HG03460 (cell line): ENCODE results near the gene GIT2.
A peak's percentile ranks its signal among the peaks of the same experiment; 100 is the strongest.
"Not testable (repeated sequence)": the region's sequence is repeated elsewhere in the genome, so short reads cannot be mapped to it uniquely, and the experiment has no call there.

ENCODE experiments used
- ATAC-seq: cut with Tn5 transposase; IDR thresholded peaks from one replicate; pipeline ENCODE4 v1.9.1; 2021; ENCODE audit not compliant: unreplicated experiment

The GIT2 gene, protein sequence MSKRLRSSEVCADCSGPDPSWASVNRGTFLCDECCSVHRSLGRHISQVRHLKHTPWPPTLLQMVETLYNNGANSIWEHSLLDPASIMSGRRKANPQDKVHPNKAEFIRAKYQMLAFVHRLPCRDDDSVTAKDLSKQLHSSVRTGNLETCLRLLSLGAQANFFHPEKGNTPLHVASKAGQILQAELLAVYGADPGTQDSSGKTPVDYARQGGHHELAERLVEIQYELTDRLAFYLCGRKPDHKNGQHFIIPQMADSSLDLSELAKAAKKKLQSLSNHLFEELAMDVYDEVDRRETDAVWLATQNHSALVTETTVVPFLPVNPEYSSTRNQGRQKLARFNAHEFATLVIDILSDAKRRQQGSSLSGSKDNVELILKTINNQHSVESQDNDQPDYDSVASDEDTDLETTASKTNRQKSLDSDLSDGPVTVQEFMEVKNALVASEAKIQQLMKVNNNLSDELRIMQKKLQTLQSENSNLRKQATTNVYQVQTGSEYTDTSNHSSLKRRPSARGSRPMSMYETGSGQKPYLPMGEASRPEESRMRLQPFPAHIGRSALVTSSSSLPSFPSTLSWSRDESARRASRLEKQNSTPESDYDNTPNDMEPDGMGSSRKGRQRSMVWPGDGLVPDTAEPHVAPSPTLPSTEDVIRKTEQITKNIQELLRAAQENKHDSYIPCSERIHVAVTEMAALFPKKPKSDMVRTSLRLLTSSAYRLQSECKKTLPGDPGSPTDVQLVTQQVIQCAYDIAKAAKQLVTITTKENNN

GRCh38 chr12:109995686-109996482, at the start of gene GIT2:
TSS of gene GIT2 (minus strand) at chr12:109996368. CDS start at chr12:109996224, 144 bp downstream.
- ATAC-seq, result peak; percentile 58

DNA sequence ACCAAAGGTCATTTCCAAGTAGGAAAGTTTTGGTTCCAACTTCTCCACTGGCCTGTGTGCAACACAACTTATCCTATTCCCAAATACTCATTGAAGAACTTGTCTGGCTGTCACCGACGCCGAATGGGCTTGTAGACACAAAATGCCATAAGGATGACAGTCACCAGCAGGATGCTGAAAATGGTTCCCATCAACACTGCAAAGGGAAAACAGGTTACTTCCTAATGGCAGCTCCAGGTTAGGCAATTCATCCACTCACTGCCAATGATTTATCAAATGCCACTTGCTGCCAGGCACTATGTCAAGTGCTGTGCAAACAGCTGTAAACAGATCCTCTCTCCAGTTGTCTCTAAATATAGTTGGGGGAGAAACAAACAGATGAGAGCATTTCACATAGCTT, 46.1 kb upstream of the GIT2 start:
- ATAC-seq, result no peak

GRCh38 chr12:110039085-110039807, 43.1 kb upstream of the GIT2 start:
- no peak for ATAC-seq

DNA sequence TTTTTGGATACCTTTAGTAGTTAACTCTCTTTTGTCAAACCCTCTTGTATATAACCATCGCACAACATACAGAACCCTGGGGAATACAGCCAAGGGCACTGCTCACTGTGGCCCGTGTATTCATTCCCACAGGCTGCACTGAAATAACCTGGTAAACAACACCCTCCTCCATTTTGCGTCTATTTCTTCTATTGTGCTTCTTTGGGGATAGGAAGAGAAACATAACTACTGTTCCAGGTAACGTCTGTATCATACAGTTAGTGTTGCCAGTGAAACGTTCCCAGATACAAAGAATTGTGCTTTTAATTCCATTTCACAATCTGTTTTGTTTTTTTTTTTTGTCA, 42.5 kb upstream of the GIT2 start:
- no peak for ATAC-seq

GRCh38 chr12:110037315-110037714, 41.1 kb upstream of the GIT2 start:
- ATAC-seq, result no peak

DNA sequence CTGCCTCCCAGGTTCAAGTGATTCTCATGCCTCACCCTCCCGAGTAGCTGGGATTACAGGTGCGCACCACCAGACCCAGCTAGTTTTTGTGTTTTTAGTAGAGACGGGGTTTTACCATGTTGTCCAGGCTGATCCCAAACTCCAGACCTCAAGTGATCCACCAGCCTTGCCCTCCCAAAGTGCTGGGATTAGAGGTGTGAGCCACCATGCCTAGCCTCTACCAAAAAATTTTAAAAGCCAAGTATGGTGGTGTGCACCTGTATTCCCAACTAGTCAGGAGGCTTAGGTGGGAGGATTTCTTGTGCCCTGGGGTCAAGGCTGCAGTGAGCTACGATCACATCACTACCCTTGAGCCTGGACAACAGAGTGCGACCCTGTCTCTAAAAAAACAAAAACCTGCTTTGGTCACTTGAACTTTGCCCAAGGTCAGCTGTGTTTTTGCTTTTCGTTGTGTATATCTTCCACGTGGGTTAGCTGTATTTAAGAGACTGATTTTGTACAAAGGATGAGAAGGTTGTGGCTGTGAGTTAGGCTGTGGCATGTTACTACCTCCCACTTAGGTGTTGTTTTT, 39.5 kb upstream of the GIT2 start:
- ATAC-seq, result no peak

- no peak for ATAC-seq
Observed at GRCh38 chr12:110033888-110034287, 37.7 kb upstream of the GIT2 start.

DNA sequence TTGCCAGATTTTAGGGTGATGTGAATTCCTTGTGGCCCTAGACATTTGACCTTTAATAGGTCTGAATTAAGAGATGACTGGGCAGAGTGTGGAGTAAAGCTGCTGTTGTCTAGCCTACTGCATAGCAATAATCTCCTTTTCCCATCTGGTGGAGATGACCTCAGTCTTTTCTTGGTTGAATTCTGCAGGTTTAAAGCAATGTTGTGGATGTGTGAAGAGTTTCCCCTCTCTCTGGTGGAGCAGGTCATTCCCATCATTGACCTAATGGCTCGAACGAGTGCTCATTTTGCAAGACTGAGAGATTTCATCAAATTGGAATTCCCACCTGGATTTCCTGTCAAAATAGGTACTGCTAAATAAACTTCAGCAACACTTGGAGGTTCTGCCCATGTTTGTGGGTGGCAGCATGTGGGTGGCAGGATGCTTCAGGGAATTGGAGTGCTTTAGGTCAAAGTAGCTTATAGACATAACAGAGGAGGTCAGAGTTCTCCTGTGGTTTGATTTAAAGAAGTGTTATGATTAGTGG, 33.2 kb upstream of the GIT2 start:
- no peak for ATAC-seq

DNA sequence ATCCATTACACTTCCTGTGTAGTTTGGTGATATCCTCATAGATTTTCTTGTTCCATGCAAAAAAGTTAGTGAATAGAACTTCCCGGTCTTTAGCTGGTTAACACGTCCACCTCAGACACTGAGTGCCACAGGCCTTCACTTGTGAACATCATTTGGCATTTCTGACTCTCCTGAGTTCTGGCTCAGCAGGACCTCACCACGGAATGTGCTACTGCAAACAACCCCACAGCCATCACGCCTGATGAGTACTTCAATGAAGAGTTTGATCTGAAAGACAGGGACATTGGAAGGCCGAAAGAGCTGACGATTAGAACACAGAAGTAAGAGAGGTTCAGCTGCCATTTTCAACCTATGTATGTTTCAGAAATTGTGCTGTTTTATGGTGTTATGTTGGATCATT, 32.2 kb upstream of the GIT2 start:
- no peak for ATAC-seq

DNA sequence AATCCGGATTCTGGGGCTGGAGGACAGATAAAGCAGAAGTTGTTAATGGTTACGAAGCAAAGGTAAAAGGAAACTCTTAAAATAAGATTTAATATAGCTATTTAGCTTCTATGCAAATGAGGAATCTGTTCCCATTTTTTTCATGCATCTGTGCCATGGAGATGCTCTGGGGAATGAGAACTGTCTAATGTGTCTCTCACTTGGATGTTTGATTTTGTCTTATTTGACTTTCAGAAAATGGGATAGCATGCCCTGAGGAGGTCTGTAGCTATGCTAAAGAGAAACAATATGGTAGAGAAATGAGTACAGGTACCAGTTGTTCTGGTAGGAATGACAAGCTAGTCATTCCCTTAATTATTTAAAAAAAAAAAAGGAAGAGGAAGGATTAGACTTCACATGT, 27.9 kb upstream of the GIT2 start:
- ATAC-seq, result no peak

- no peak for ATAC-seq
Observed at GRCh38 chr12:110023059-110023980, 27.2 kb upstream of the GIT2 start.

- no peak for ATAC-seq
Observed at GRCh38 chr12:110020956-110021355, 24.8 kb upstream of the GIT2 start.

GRCh38 chr12:110015132-110015531, 19.0 kb upstream of the GIT2 start:
- no peak for ATAC-seq

DNA sequence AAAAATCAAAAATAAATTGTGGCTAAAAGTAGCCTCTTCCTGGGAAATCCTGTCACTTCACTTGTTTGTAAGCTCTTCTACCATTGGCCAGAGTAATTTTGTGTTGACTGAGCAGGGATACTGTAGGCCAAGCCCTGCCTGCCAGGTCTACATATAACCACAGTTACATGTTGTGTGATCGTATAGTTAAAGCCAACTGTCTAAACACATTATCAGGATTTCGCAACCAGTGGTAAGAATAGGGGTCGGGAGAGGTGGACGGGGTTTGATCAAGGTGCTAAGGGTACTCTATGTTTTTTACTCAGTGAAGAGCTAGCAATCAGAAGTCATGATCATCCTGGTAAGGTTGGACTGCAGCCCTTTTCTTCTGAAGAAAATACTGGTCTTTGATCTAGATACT, 16.5 kb upstream of the GIT2 start:
- ATAC-seq, result no peak

- ATAC-seq, result peak; percentile 73
Observed at GRCh38 chr12:110012137-110012536, 16.0 kb upstream of the GIT2 start.

DNA sequence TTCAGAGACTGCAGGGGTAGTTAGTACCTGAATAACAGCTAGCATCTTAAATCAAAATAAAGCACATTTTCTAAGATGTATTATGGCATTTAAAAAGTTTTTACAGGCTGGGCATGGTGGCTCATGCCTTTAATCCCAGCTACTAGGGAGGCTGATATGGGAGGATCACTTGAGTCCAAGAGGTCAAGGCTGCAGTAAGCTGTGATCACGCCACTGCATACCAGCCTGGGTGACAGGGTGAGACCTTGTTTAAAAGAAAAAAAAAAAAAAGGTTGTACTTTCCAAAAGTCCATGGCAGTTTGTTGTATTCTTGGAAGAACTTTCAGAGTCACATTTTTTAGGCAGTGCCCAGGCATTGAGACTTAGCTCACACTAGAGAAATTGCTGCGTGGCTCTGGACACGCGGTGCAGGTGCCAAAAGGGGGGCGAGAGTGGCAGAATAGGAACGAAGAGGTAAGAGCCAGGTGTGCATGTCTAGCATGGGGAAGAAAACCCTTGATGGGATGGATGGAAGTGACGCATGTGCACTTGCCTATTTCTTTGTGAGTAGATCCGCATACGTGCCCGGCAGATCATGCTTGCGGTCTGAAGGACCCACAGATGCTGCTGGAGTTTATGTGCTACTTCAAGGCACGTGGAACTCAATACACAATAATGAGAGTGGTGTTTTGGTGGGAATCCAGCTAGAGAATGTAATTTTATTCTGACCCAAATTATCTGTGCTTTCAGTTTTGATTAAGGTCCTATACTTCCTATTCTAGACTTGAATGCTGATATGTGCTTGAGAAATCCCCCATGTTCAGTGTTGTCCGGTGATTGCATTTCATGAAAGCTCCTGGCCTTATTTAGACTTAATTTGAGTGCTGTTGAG, 14.9 kb upstream of the GIT2 start:
- ATAC-seq, result peak; percentile 42

DNA sequence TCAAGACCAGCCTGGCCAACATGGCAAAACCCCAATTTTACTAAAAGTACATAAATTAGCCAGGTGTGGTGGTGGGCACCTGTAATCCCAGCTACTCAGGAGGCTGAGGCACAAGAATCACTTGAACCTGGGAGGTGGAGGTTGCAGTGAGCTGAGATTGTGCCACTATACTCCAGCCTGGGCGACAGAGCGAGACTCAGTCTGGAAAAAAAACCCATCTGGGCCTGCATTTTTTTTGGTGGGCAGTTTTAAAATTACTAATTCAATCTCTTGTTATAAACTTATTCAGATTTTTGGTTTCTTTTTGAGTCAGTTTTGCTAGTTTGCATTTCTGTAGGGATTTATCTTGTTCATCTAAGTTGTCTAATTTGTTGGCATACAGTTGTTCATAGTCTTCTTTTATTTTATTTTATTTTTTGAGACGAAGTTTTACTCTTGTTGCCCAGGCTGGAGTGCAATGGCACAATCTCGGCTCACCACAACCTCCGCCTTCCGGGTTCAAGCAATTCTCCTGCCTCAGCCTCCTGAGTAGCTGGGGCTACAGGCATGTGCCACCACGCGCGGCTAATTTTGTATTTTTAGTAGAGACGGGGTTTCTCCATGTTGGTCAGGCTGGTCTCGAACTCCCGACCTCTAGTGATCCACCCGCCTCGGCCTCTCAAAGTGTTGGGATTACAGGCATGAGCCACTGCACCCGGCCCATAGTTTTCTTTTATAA, 12.7 kb upstream of the GIT2 start:
- ATAC-seq, result not testable (repeated sequence)

- ATAC-seq, result no peak
Observed at GRCh38 chr12:110007881-110008280, 11.7 kb upstream of the GIT2 start.
